ENCODE results near the gene RPL22.

RPL22 gene

DNA sequence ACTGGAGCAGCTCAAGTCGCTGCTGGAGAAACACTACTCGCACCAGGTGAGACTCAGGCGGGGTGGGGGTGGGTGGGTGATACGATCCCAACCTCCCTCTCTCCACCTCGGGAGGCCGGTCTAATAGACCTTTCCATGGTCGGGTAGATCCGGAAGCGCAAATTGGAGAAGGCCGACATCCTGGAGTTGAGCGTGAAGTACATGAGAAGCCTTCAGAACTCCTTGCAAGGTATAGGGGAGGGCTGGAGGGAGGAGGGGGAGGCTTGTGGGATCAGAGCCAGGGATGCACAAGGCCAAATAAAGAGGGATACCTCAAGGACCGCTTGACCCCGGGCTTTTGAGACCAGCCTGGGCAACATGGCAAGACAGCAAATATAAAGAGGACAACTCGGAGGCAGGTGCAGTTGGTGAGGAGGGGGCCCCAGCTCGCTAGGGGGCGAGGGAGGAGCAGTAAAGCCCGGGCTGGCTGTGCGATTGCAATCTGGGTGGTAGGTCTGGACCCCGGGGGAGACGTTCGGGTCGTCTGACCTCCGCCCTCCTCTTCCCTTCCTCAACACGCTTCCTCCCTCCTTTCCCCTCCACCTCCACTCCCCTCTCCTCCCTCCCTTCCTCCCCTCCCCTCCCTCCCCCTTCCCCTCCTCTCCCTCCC, 45.1 kb upstream of the RPL22 start:
- no peak for ATAC-seq
- no peak for TF ChIP-seq ZNF8 (CRISPR knock-in tag; IDR thresholded peaks at IDR 0.05)
- TF ChIP-seq, protein P1, sequence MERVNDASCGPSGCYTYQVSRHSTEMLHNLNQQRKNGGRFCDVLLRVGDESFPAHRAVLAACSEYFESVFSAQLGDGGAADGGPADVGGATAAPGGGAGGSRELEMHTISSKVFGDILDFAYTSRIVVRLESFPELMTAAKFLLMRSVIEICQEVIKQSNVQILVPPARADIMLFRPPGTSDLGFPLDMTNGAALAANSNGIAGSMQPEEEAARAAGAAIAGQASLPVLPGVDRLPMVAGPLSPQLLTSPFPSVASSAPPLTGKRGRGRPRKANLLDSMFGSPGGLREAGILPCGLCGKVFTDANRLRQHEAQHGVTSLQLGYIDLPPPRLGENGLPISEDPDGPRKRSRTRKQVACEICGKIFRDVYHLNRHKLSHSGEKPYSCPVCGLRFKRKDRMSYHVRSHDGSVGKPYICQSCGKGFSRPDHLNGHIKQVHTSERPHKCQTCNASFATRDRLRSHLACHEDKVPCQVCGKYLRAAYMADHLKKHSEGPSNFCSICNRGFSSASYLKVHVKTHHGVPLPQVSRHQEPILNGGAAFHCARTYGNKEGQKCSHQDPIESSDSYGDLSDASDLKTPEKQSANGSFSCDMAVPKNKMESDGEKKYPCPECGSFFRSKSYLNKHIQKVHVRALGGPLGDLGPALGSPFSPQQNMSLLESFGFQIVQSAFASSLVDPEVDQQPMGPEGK (CRISPR knock-in tag; IDR thresholded peaks at IDR 0.05; ENCODE audit: borderline replicate concordance) = no peak
- no peak for TF ChIP-seq ISL1 (CRISPR knock-in tag; IDR thresholded peaks at IDR 0.05)
- TF ChIP-seq, protein P2, sequence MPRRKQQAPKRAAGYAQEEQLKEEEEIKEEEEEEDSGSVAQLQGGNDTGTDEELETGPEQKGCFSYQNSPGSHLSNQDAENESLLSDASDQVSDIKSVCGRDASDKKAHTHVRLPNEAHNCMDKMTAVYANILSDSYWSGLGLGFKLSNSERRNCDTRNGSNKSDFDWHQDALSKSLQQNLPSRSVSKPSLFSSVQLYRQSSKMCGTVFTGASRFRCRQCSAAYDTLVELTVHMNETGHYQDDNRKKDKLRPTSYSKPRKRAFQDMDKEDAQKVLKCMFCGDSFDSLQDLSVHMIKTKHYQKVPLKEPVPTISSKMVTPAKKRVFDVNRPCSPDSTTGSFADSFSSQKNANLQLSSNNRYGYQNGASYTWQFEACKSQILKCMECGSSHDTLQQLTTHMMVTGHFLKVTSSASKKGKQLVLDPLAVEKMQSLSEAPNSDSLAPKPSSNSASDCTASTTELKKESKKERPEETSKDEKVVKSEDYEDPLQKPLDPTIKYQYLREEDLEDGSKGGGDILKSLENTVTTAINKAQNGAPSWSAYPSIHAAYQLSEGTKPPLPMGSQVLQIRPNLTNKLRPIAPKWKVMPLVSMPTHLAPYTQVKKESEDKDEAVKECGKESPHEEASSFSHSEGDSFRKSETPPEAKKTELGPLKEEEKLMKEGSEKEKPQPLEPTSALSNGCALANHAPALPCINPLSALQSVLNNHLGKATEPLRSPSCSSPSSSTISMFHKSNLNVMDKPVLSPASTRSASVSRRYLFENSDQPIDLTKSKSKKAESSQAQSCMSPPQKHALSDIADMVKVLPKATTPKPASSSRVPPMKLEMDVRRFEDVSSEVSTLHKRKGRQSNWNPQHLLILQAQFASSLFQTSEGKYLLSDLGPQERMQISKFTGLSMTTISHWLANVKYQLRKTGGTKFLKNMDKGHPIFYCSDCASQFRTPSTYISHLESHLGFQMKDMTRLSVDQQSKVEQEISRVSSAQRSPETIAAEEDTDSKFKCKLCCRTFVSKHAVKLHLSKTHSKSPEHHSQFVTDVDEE (CRISPR knock-in tag; IDR thresholded peaks at IDR 0.05) = no peak
- TF ChIP-seq ESRRG (CRISPR knock-in tag; IDR thresholded peaks at IDR 0.05) = no peak
- no peak for TF ChIP-seq PPARA (CRISPR knock-in tag; IDR thresholded peaks at IDR 0.05; ENCODE audit: borderline replicate concordance)
- TF ChIP-seq, protein P3, sequence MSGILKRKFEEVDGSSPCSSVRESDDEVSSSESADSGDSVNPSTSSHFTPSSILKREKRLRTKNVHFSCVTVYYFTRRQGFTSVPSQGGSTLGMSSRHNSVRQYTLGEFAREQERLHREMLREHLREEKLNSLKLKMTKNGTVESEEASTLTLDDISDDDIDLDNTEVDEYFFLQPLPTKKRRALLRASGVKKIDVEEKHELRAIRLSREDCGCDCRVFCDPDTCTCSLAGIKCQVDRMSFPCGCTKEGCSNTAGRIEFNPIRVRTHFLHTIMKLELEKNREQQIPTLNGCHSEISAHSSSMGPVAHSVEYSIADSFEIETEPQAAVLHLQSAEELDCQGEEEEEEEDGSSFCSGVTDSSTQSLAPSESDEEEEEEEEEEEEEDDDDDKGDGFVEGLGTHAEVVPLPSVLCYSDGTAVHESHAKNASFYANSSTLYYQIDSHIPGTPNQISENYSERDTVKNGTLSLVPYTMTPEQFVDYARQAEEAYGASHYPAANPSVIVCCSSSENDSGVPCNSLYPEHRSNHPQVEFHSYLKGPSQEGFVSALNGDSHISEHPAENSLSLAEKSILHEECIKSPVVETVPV (CRISPR knock-in tag; IDR thresholded peaks at IDR 0.05) = no peak
- no peak for TF ChIP-seq TCF4 (CRISPR knock-in tag; IDR thresholded peaks at IDR 0.05; ENCODE audit: borderline replicate concordance)
- TF ChIP-seq RARB (CRISPR knock-in tag; IDR thresholded peaks at IDR 0.05) = no peak

DNA sequence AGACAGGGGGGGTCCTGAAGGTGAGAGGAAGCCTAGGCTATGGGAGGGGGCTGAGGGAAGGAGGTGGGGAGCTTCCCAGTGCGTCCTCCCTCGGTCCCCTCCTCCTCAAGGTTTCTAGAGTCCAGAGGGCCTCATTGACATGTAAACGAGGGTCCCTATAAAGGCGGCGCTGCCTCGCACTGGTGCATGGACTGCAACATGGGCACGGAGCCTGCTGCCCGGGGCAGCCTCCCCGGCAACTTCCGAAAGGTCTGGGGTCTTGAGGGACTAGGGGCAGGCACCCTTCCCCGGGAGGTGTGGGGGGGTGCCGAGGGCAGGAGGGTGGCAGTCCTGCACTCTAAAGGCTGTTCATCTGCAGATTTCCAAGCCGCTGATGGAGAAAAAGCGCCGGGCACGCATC, 44.6 kb upstream of the RPL22 start, which contains the start of gene HES3:
Gene HES3, plus strand, starts transcription at position 187 of the 400 bp plus-strand sequence. Its CDS starts 187 bp downstream, at position 374.
- no peak for ATAC-seq
- no peak for TF ChIP-seq CSDC2 (CRISPR knock-in tag; IDR thresholded peaks at IDR 0.05)
- no peak for TF ChIP-seq BACH2 (CRISPR knock-in tag; IDR thresholded peaks at IDR 0.05; ENCODE audit: borderline replicate concordance)
- no peak for TF ChIP-seq TCF4 (CRISPR knock-in tag; IDR thresholded peaks at IDR 0.05; ENCODE audit: borderline replicate concordance)
- no peak for TF ChIP-seq ISL1 (CRISPR knock-in tag; IDR thresholded peaks at IDR 0.05)
- no peak for TF ChIP-seq ZFP30 (CRISPR knock-in tag; IDR thresholded peaks at IDR 0.05)
- TF ChIP-seq OSR1 (CRISPR knock-in tag; IDR thresholded peaks at IDR 0.05) = no peak

DNA sequence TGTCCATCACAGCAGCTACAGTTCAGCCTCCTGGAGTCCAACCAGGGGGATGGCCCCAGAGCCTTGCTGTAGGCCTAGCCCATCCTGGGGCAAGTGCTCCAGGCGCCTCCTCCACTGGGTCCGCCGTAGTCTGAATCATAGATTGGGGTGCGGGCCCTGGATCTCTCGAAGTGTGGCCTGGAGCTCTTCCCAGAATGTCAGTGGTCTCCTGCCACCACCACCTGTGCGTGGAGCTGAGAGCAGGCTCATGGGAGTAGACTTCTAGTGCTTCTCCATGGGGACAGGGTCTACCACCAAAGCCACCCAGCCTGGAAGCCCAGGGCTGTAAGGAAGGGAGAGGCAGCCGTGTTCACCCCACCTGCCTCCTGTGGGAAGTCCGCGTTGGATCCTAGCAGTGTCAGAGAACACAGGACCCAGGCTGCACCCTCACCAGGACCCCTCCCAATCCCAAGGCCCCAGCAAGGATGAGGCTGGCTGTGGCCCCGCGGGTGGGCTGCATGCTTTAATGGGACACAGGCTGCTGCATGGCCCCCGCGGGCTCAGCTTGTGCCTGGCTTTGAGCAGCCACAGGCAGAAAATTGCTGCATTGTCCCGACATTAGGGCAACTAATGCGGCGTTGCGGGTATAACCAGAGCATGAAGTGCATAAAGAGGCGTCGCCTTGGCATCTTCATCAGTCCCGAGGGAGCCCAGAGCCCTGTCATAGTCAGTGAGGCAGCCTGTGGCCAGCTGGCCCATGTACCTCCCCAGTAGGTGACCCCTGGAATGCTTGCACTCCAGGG, 43.8 kb upstream of the RPL22 start:
- no peak for TF ChIP-seq TOX (CRISPR knock-in tag; IDR thresholded peaks at IDR 0.05; ENCODE audit: borderline replicate concordance)
- no peak for ATAC-seq

DNA sequence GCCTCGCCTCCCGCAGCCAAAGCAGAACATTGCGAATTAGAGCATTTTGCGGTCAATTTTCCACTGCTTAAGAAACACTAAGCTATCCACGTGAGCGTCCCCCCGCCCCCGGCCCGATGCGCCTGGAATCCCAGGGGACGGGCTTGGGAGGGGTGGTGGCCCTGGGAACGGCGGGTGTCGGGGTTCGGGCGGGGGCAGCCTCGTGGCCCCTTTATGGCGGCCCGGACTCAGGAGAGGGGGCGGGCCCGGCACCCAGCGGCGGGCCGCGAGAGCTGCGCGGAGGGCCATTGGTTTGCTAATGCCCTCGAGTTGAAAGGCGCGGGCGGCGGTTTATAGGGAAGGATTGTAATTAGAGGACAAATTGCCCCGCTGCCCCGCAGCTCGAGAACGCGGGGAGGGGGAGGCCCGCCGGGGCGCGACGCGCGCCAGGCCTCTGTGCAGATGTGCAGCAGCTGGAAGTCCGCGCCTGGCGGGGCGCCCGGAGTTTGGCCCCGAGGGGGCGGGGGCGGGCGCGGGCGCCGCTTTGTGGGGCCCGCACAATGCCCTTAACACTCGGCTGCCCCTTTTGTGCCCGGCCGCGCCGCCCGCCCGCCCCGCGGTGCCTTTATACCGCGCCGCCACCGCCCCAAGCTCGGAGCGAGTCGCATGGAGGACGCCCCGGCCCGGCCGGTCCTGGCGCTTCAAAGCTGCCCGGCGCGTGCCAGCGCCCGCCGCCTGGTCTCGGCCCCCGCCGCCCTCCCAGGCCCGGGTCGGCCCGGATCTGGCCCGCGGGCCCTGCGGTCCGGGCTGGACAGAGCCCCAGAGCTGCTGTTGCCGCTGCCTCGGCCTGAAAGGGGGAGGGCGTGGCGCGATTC, 42.7 kb upstream of the RPL22 start:
- no peak for ATAC-seq
- TF ChIP-seq BACH2 (CRISPR knock-in tag; IDR thresholded peaks at IDR 0.05; ENCODE audit: borderline replicate concordance) = no peak
- TF ChIP-seq RARB (CRISPR knock-in tag; IDR thresholded peaks at IDR 0.05) = no peak
- TF ChIP-seq ZFP30 (CRISPR knock-in tag; IDR thresholded peaks at IDR 0.05) = no peak
- TF ChIP-seq TCF4 (CRISPR knock-in tag; IDR thresholded peaks at IDR 0.05; ENCODE audit: borderline replicate concordance) = no peak
- TF ChIP-seq CSDC2 (CRISPR knock-in tag; IDR thresholded peaks at IDR 0.05) = no peak
- no peak for TF ChIP-seq TOX (CRISPR knock-in tag; IDR thresholded peaks at IDR 0.05; ENCODE audit: borderline replicate concordance)
- TF ChIP-seq, protein P4, sequence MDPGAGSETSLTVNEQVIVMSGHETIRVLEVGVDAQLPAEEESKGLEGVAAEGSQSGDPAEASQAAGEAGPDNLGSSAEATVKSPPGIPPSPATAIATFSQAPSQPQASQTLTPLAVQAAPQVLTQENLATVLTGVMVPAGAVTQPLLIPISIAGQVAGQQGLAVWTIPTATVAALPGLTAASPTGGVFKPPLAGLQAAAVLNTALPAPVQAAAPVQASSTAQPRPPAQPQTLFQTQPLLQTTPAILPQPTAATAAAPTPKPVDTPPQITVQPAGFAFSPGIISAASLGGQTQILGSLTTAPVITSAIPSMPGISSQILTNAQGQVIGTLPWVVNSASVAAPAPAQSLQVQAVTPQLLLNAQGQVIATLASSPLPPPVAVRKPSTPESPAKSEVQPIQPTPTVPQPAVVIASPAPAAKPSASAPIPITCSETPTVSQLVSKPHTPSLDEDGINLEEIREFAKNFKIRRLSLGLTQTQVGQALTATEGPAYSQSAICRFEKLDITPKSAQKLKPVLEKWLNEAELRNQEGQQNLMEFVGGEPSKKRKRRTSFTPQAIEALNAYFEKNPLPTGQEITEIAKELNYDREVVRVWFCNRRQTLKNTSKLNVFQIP (CRISPR knock-in tag; IDR thresholded peaks at IDR 0.05; ENCODE audit: borderline replicate concordance, low read depth) = no peak
- no peak for TF ChIP-seq PPARA (CRISPR knock-in tag; IDR thresholded peaks at IDR 0.05; ENCODE audit: borderline replicate concordance)
- TF ChIP-seq ISL1 (CRISPR knock-in tag; IDR thresholded peaks at IDR 0.05) = no peak
- TF ChIP-seq, protein P1 (CRISPR knock-in tag; IDR thresholded peaks at IDR 0.05; ENCODE audit: borderline replicate concordance) = no peak
- no peak for TF ChIP-seq GLIS3 (CRISPR knock-in tag; IDR thresholded peaks at IDR 0.05)
- TF ChIP-seq, protein P5, sequence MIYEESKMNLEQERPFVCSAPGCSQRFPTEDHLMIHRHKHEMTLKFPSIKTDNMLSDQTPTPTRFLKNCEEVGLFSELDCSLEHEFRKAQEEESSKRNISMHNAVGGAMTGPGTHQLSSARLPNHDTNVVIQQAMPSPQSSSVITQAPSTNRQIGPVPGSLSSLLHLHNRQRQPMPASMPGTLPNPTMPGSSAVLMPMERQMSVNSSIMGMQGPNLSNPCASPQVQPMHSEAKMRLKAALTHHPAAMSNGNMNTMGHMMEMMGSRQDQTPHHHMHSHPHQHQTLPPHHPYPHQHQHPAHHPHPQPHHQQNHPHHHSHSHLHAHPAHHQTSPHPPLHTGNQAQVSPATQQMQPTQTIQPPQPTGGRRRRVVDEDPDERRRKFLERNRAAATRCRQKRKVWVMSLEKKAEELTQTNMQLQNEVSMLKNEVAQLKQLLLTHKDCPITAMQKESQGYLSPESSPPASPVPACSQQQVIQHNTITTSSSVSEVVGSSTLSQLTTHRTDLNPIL (CRISPR knock-in tag; IDR thresholded peaks at IDR 0.05; ENCODE audit: low read depth) = no peak
- TF ChIP-seq OSR1 (CRISPR knock-in tag; IDR thresholded peaks at IDR 0.05) = no peak
- no peak for TF ChIP-seq ARNTL (CRISPR knock-in tag; IDR thresholded peaks at IDR 0.05; ENCODE audit: borderline replicate concordance, low read depth)
- no peak for TF ChIP-seq ZNF70 (CRISPR knock-in tag; IDR thresholded peaks at IDR 0.05)
